Heart left ventricle (tissue), 13 donors: ENCODE results near the gene DYSF.

Source experiments
- CTCF ChIP-seq, 12 donors: fragments of 200-600 bp; sonication (generic) in 4 of 12; IDR thresholded peaks; one replicate each; pipeline versions ENCODE4 v1.5.0 to v1.8.0; 2018 to 2022; ENCODE audit warnings: antibody characterized with exemption in 12 of 12, mild to moderate bottlenecking in 5 of 12
- POLR2A ChIP-seq, 2 donors: fragments of 450-650 bp; IDR thresholded peaks; one replicate each; pipeline ENCODE4 v1.6.1; 2017; ENCODE audit warnings: antibody characterized with exemption in 2 of 2, mild to moderate bottlenecking in 2 of 2, moderate library complexity in 2 of 2
- donor health status: ischemic (EF 13 %, LVEDD 7.1; RV severe dilation, severe dysfunction).
- donor health status: DM: no; HTN: yes; CAD: no.
- donor health status: DM: no; HTN: no; CAD: no.
- donor health status: ischemic (EF 25% LVEDD 6.9; RV normal size, moderate dysfunction).
- donor health status: ischemic (EF 25% LVEDD 5.7; RV mildly dilated, moderate dysfunction).
- donor health status: ischemic (EF 35%, LVEDD 5.7; RV mildly dilated, moderate dysfunction).
- donor health status: nonischemic (EF 11% LVEDD 7.7; RV severe dilation, severe dysfunction).
- donor health status: DM: yes; HTN: yes; CAD: no.
- donor health status: PGD.
- donor health status: ischemic (EF 29% LVEDD 5.4; RV normal size, mild dysfunction).
- donor health status: nonischemic (EF 23%, LVEDD 6.1; RV moderate dilation, normal function).

DNA sequence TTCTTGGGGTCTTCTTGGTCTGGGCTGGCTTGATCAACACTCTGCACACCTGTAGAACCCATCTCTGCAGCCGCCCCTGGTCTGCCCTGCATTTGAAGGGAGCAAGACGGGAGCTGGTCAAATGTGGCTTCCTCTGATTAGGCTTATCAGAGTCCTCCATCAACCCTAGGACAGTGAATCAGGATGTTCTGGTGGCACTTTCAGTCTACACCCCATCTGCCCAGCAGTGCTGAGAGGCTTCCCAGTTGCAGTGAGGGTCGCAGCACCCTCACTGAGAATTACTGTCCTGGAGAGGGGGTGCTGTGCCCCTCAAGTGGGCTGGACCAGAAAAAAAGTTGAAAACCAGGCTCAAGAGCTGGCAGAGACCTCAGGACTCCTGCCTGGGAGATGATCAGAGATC is 152.9 kb downstream of the DYSF start:
- TF ChIP-seq POLR2A (IDR thresholded peaks at IDR 0.05) = no peak
- TF ChIP-seq CTCF (IDR thresholded peaks at IDR 0.05) = no peak
